ENCODE data around the gene MAU2. TPM values are rescaled to one million over a fixed set of nuclear protein-coding genes. Genes with fewer than 3 reads are reported as not detected.

MAU2 gene
- total and polyA plus RNA-seq, 7 experiments from 2014 or later, result 16.5 to 170 (median 136) TPM

DNA sequence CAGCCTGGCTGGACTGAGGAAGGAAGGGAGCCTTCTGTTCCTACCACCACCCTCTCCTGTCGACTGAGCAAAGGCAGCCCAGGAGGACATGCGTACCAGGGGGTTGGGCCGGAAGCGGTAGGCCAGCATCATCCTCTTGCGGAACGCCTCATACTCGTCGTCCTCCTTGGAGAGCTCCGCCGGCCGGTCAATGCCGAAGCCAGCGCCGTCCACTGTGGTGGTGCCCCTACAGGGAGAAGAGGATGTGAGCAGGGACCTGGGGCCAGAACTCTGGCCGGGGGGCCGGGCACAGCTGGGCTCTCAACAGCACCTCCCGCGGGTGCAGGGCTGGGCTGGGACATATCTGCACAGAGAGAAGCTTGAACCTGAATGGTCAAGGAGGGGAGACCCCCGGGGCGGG, 43.8 kb upstream of the MAU2 start:
- intact Hi-C loops (cut with micrococcal nuclease), result no loop called here
- Histone ChIP-seq H3K27me3 (ENCODE audit: control insufficient read depth in 2 of 2, insufficient read depth in 2 of 2, low read length in 2 of 2) (no peaks in the 10 kb centered on the region), H3K27ac (ENCODE audit: low read depth, low read length) (no peak overlapping the region), H3K4me3 (ENCODE audit: low read length) (no peak overlapping the region), H3K36me3 (ENCODE audit: control insufficient read depth in 2 of 3, insufficient read depth in 3 of 3, low read length in 3 of 3) (peaks cover 4 to 66% (median 14%) of the 10 kb centered on the region in 3 experiments), H3K9me3 (ENCODE audit: control insufficient read depth in 2 of 3, low read length in 3 of 3) (no peaks in the 10 kb centered on the region), H3K4me1 (ENCODE audit: control insufficient read depth in 2 of 2, insufficient read depth in 2 of 2, low read length in 2 of 2) (no peaks in the 10 kb centered on the region)
- H3K27ac Mint-ChIP-seq, result no peak overlapping the region
- peaks cover 8 to 18% (median 18%) of the 10 kb centered on the region in 5 donors for H3K27me3 Mint-ChIP-seq
- H3K4me1 Mint-ChIP-seq, result peaks cover 4 to 12% (median 10%) of the 10 kb centered on the region in 7 donors
- ChIA-PET CTCF (no interaction called here), POLR2A (no interaction called here)
- DNase-seq, result no peak
- no peak for ATAC-seq
- no peaks in the 10 kb centered on the region for H3K9me3 Mint-ChIP-seq
- H3K4me3 Mint-ChIP-seq, result no peak overlapping the region
- peaks cover 4 to 33% (median 15%) of the 10 kb centered on the region in 5 donors for H3K36me3 Mint-ChIP-seq

DNA sequence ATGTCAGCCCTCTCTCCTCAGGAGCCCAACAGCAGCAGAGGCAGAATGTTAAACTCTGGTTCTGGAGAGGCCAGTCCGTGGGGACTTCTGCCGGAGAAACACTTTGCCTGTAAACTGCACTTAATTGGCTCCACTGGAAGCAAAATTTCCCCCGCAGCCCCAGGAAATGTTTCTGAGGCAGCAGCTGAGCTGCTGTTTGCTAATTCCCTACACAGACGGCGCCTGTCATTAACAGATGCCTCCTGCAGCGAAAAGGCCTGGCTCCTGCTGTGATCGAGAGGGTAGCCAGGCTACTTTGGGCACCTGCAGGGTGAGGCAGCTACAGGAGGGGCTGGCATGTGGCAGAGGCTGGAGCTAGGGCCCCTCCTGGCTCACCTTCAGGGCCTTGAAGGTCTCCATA, 42.3 kb upstream of the MAU2 start:
- DNase-seq (no peak), ATAC-seq (no peak)
- H3K27me3 Mint-ChIP-seq, result peaks cover 5 to 12% (median 10%) of the 10 kb centered on the region in 5 donors
- no peaks in the 10 kb centered on the region for H3K4me1 ChIP-seq (ENCODE audit: control insufficient read depth in 2 of 2, insufficient read depth in 2 of 2, low read length in 2 of 2)
- intact Hi-C loops (cut with micrococcal nuclease), result no loop called here
- H3K4me1 Mint-ChIP-seq, result peaks cover 3 to 9% (median 6%) of the 10 kb centered on the region in 7 donors
- peaks cover 4 to 78% (median 14%) of the 10 kb centered on the region in 3 experiments for H3K36me3 ChIP-seq (ENCODE audit: control insufficient read depth in 2 of 3, insufficient read depth in 3 of 3, low read length in 3 of 3)
- ChIA-PET POLR2A (no interaction called here), CTCF (no interaction called here)
- H3K4me3 Mint-ChIP-seq, result no peak overlapping the region
- no peaks in the 10 kb centered on the region for H3K9me3 ChIP-seq (ENCODE audit: control insufficient read depth in 2 of 3, low read length in 3 of 3)
- no peak overlapping the region for H3K27ac Mint-ChIP-seq
- no peaks in the 10 kb centered on the region for H3K9me3 Mint-ChIP-seq
- no peaks in the 10 kb centered on the region for H3K27me3 ChIP-seq (ENCODE audit: control insufficient read depth in 2 of 2, insufficient read depth in 2 of 2, low read length in 2 of 2)
- H3K36me3 Mint-ChIP-seq, result peaks cover 4 to 38% (median 15%) of the 10 kb centered on the region in 5 donors
- no peak overlapping the region for H3K27ac ChIP-seq (ENCODE audit: low read depth, low read length)
- no peak overlapping the region for H3K4me3 ChIP-seq (ENCODE audit: low read length)

DNA sequence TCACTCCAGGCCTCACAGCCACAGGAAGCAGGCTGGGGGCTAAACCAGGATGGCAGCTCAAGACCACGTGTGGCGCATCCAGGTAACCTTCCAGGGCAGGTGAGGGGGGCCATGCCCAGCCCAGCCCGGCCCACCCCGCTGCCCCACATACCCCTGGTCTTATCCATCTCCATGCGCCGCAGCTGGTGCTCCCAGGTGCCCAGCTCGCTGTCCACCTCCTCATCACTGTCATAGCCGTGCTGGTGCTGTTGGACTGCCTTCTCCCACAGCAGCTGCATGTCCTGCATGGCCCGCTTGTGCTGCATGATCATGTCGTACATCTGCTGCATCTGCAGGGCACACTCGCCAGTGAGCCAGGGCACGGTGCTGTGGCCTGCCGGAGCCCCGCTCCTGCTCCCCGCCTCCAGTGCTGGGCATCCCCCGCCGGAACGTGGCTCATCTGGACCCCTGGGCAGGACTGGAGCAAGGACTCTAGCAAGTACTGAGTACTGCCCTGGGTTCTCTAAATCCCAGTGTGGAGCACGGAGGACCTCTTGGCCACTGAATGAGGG, 41.5 kb upstream of the MAU2 start:
- H3K27ac Mint-ChIP-seq, result no peak overlapping the region
- peaks cover 7 to 42% (median 19%) of the 10 kb centered on the region in 5 donors for H3K36me3 Mint-ChIP-seq
- no peaks in the 10 kb centered on the region for H3K27me3 ChIP-seq (ENCODE audit: control insufficient read depth in 2 of 2, insufficient read depth in 2 of 2, low read length in 2 of 2)
- no peaks in the 10 kb centered on the region for H3K9me3 Mint-ChIP-seq
- DNase-seq, result no peak
- H3K4me1 ChIP-seq (ENCODE audit: control insufficient read depth in 2 of 2, insufficient read depth in 2 of 2, low read length in 2 of 2), result no peaks in the 10 kb centered on the region
- intact Hi-C loops (cut with micrococcal nuclease), result no loop called here
- H3K27me3 Mint-ChIP-seq, result peaks cover 0 to 4% (median 2%) of the 10 kb centered on the region in 5 donors
- peaks cover 0 to 2% (median 0%) of the 10 kb centered on the region in 7 donors for H3K4me1 Mint-ChIP-seq
- H3K9me3 ChIP-seq (ENCODE audit: control insufficient read depth in 2 of 3, low read length in 3 of 3), result no peaks in the 10 kb centered on the region
- no peak overlapping the region for H3K4me3 ChIP-seq (ENCODE audit: low read length)
- ChIA-PET CTCF (no interaction called here), POLR2A (interaction anchor here (0.6 kb wide), 1 partner anchor 402 kb away, joined by 3 read pairs; no protein-coding TSS in a partner anchor)
- no peak for ATAC-seq
- peaks cover 4 to 85% (median 20%) of the 10 kb centered on the region in 3 experiments for H3K36me3 ChIP-seq (ENCODE audit: control insufficient read depth in 2 of 3, insufficient read depth in 3 of 3, low read length in 3 of 3)
- H3K27ac ChIP-seq (ENCODE audit: low read depth, low read length), result no peak overlapping the region
- no peak overlapping the region for H3K4me3 Mint-ChIP-seq

DNA sequence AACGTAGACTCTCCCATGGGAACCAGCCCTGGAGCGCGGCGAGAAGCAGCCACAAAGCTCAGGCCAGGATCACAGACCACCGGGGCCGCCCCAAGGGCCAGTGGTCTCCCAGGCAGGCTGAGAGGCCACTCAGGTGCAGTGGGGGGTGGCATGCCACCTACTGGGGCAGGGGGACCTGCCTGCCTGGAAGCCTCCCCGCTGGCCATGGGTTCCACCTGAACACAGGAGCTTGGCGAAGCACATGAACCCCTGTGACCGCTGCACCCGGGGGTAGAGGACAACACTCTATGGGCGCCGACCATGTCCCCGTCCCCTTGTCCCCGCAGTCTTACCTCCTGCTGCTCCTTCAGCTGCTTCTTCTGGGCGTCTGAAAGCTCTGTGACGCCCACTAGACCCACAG, 40.8 kb upstream of the MAU2 start:
- peaks cover 0 to 2% (median 0%) of the 10 kb centered on the region in 11 donors for H3K9me3 Mint-ChIP-seq
- Histone ChIP-seq H3K27ac (ENCODE audit: low read depth, low read length) (no peak overlapping the region), H3K27me3 (ENCODE audit: control insufficient read depth in 2 of 2, insufficient read depth in 2 of 2, low read length in 2 of 2) (no peaks in the 10 kb centered on the region), H3K9me3 (ENCODE audit: control insufficient read depth in 2 of 3, low read length in 3 of 3) (no peaks in the 10 kb centered on the region), H3K4me1 (ENCODE audit: control insufficient read depth in 2 of 2, insufficient read depth in 2 of 2, low read length in 2 of 2) (no peaks in the 10 kb centered on the region), H3K4me3 (ENCODE audit: low read length) (no peak overlapping the region), H3K36me3 (ENCODE audit: control insufficient read depth in 2 of 3, insufficient read depth in 3 of 3, low read length in 3 of 3) (peaks cover 4 to 91% (median 20%) of the 10 kb centered on the region in 3 experiments)
- H3K27ac Mint-ChIP-seq, result no peak overlapping the region
- H3K4me3 Mint-ChIP-seq, result no peak overlapping the region
- ATAC-seq, result no peak
- H3K4me1 Mint-ChIP-seq, result no peaks in the 10 kb centered on the region
- CTCF ChIA-PET, result no interaction called here
- no peaks in the 10 kb centered on the region for H3K27me3 Mint-ChIP-seq
- DNase-seq, result no peak
- POLR2A ChIA-PET, result interaction anchor here (0.6 kb wide), 1 partner anchor 403 kb away, joined by 3 read pairs; no protein-coding TSS in a partner anchor
- H3K36me3 Mint-ChIP-seq, result peaks cover 10 to 48% (median 25%) of the 10 kb centered on the region in 5 donors
- intact Hi-C loops (cut with micrococcal nuclease), result no loop called here

DNA sequence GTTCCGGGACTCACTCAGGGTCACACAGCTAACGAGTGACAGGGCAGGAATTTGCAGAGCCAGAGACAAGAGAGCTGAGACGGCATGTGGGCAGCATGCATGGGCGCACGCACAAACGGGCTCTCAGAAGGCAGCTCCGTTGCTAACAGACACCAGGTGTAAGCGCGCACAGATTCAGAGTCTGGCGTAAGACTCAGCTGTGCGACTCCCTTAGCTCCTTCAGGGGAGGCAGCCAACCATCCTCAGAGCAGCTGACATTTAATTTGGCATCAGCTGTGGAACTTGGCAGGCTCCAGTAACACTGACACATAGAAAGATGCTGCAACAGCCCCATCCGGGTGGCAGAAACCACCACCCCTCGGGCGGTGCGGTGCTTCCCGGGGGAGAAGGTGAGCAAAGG, 40.1 kb upstream of the MAU2 start:
- Mint-ChIP-seq H3K36me3 (peaks cover 11 to 52% (median 25%) of the 10 kb centered on the region in 5 donors), H3K27me3 (no peaks in the 10 kb centered on the region), H3K9me3 (peaks cover 0 to 2% (median 0%) of the 10 kb centered on the region in 11 donors), H3K4me1 (no peaks in the 10 kb centered on the region), H3K27ac (no peak overlapping the region), H3K4me3 (no peak overlapping the region)
- Histone ChIP-seq H3K36me3 (ENCODE audit: control insufficient read depth in 2 of 3, insufficient read depth in 3 of 3, low read length in 3 of 3) (peaks cover 4 to 91% (median 20%) of the 10 kb centered on the region in 3 experiments), H3K27me3 (ENCODE audit: control insufficient read depth in 2 of 2, insufficient read depth in 2 of 2, low read length in 2 of 2) (no peaks in the 10 kb centered on the region), H3K9me3 (ENCODE audit: control insufficient read depth in 2 of 3, low read length in 3 of 3) (no peaks in the 10 kb centered on the region), H3K4me1 (ENCODE audit: control insufficient read depth in 2 of 2, insufficient read depth in 2 of 2, low read length in 2 of 2) (no peaks in the 10 kb centered on the region), H3K4me3 (ENCODE audit: low read length) (no peak overlapping the region), H3K27ac (ENCODE audit: low read depth, low read length) (no peak overlapping the region)
- POLR2A ChIA-PET, result no interaction called here
- intact Hi-C loops (cut with micrococcal nuclease), result no loop called here
- ATAC-seq (no peak), DNase-seq (no peak)
- CTCF ChIA-PET, result no interaction called here

DNA sequence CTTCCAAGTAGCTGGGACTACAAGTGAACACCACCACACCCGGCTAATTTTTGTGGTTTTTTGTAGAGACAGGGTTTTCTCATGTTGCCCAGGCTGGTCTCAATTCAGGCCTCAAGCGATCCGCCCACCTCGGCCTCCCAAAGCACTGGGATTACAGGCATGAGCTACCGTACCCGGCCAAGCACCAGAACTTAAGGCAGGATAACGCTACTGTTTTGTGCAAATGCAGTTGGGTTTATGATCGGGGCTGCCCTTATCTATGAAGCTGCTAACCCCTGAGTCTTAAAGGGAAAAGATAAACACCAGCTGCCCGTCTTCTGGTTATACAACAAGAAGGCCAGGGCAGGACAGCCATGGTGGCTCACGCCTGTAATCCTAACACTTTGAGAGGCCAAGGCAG, 34.9 kb upstream of the MAU2 start:
- Histone ChIP-seq H3K9me3 (ENCODE audit: control insufficient read depth in 2 of 3, low read length in 3 of 3) (no peaks in the 10 kb centered on the region), H3K4me3 (ENCODE audit: low read length) (no peak overlapping the region), H3K4me1 (ENCODE audit: control insufficient read depth in 2 of 2, insufficient read depth in 2 of 2, low read length in 2 of 2) (no peaks in the 10 kb centered on the region), H3K27ac (ENCODE audit: low read depth, low read length) (no peak overlapping the region), H3K36me3 (ENCODE audit: control insufficient read depth in 2 of 3, insufficient read depth in 3 of 3, low read length in 3 of 3) (peaks cover 0 to 73% (median 12%) of the 10 kb centered on the region in 3 experiments), H3K27me3 (ENCODE audit: control insufficient read depth in 2 of 2, insufficient read depth in 2 of 2, low read length in 2 of 2) (no peaks in the 10 kb centered on the region)
- intact Hi-C loops (cut with micrococcal nuclease), result no loop called here
- Mint-ChIP-seq H3K27me3 (no peaks in the 10 kb centered on the region), H3K27ac (no peak overlapping the region), H3K4me1 (no peaks in the 10 kb centered on the region), H3K9me3 (peaks cover 0 to 2% (median 0%) of the 10 kb centered on the region in 11 donors), H3K36me3 (peaks cover 16 to 56% (median 28%) of the 10 kb centered on the region in 5 donors), H3K4me3 (no peak overlapping the region)
- no peak for DNase-seq
- CTCF ChIA-PET, result no interaction called here
- POLR2A ChIA-PET, result no interaction called here
- ATAC-seq, result no peak

DNA sequence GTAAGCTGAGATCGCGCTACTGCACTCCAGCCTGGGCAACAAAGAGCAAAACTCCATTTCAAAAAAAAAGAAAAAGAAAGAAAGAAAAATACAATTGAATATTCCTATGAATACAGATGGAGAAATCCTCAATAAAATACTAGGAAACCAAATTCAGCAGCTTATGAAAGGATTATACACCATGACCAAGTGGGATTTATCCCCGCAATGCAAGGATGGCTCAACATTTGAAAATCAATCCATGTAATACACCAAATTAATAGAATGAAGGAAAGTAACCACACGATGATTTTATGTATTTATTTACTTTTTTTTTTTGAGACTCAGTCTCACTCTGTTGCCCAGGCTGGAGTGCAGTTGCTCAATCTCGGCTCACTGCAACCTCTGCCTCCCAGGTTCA, 28.0 kb upstream of the MAU2 start:
- intact Hi-C loops (cut with micrococcal nuclease), result no loop called here
- Histone ChIP-seq H3K4me1 (ENCODE audit: control insufficient read depth in 2 of 2, insufficient read depth in 2 of 2, low read length in 2 of 2) (no peaks in the 10 kb centered on the region), H3K36me3 (ENCODE audit: control insufficient read depth in 2 of 3, insufficient read depth in 3 of 3, low read length in 3 of 3) (peaks cover 0 to 64% (median 0%) of the 10 kb centered on the region in 3 experiments), H3K27me3 (ENCODE audit: control insufficient read depth in 2 of 2, insufficient read depth in 2 of 2, low read length in 2 of 2) (no peaks in the 10 kb centered on the region), H3K27ac (ENCODE audit: low read depth, low read length) (no peak overlapping the region), H3K4me3 (ENCODE audit: low read length) (no peak overlapping the region), H3K9me3 (ENCODE audit: control insufficient read depth in 2 of 3, low read length in 3 of 3) (no peaks in the 10 kb centered on the region)
- Mint-ChIP-seq H3K27ac (no peak overlapping the region), H3K4me3 (no peak overlapping the region), H3K27me3 (no peaks in the 10 kb centered on the region), H3K4me1 (peaks cover 0 to 2% (median 0%) of the 10 kb centered on the region in 7 donors), H3K9me3 (peaks cover 0 to 10% (median 0%) of the 10 kb centered on the region in 11 donors), H3K36me3 (peaks cover 12 to 65% (median 42%) of the 10 kb centered on the region in 5 donors)
- no peak for DNase-seq
- ChIA-PET POLR2A (interaction anchor here (0.7 kb wide), 1 partner anchor 93 kb away, joined by 5 read pairs; no protein-coding TSS in a partner anchor), CTCF (no interaction called here)
- ATAC-seq, result no peak

Data from naive thymus-derived CD4-positive, alpha-beta T cell (primary cell).